Left cardiac atrium (tissue), 4 donors: ENCODE measurements around the gene KRT26. TPM values are rescaled to one million over a fixed set of nuclear protein-coding genes. Genes with fewer than 3 reads are reported as not detected.
"Not testable (repeated sequence)": the region's sequence is repeated elsewhere in the genome, so short reads cannot be mapped to it uniquely, and the experiment has no call there.

Experiments
- ATAC-seq, 2 donors: fragments of 200-7000 bp; cut with Tn5 transposase; one replicate each; pipeline ENCODE4 v1.9.1; 2020; ENCODE audit warnings: mild to moderate bottlenecking in 2 of 2, moderate library complexity in 2 of 2
- DNase-seq: peaks from one replicate; pipeline ENCODE4 v3.0.0-alpha.2; 2020
- intact Hi-C, 2 donors: fragments of 100-400 bp; cut with DNase I; formaldehyde crosslinking; loops; one replicate each; pipeline versions ENCODE4 v1.14.1 to v1.15.1; 2022 to 2023
- total RNA-seq, 2 donors: library from RNA; stranded (reverse); fragmentation: NEBNext Ultra II Directional; extraction: Animal tissue kit (Norgen Biotek cat#: 25700); gene quantifications; one replicate each; pipeline ENCODE4 v1.2.1, GENCODE V29; 2021
- donor health status: DM: no; HTN: yes; CAD: no.
- donor health status: DM: no; HTN: yes; CAD: no; lungs with severe emphysema.
- donor health status: DM: yes; HTN: yes; CAD: no.
- donor health status: Dilated cardiomyopathy.

Gene KRT26
- total RNA-seq, 2 donors from 2014 or later = not detected

DNA sequence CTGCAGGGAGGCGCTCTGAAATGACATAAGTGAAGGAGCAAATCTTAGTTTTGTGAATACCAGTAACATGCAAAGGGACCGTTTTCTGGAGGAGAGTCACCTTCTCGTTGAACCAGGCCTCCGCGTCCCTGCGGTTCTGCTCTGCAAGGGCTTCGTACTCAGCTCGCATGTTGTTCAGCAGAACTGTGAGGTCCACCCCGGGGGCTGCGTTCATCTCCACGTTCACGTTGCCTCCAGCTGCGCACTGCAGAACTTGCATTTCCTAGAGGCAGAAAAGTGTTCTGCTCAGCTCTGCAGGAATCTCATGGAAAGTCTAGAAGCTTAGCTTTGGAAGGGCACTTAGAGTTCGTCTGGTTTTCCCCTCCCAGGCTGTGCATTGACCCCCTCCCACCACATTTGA lies 20.9 kb downstream of the KRT26 start:
- ATAC-seq (no peak), DNase-seq (no peak)
- intact Hi-C loops = no loop called here

DNA sequence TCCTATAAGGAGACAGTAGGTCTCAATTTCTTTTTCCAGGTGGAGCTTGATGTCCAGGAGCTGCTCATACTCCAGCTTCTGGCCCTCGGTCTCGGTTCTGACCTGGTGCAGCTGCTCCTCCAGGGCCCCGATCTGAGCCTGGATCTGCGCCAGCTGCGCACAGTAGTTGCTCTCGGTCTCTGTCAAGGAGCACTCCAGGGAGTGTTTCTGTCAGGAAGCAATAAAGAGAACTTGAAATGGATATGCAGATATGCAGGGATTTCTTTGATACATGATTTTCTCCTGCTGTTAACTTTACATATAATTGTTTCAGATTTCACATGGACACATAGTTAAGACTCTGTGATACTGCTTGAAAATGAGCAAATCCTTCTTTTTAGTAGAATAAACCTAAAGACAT lies 21.6 kb downstream of the KRT26 start:
- no peak for ATAC-seq
- intact Hi-C loops = no loop called here
- DNase-seq = no peak

GRCh38 chr17:40748666-40749065 lies 23.3 kb downstream of the KRT26 start:
- DNase-seq, ATAC-seq, intact Hi-C loops: not testable (repeated sequence)

DNA sequence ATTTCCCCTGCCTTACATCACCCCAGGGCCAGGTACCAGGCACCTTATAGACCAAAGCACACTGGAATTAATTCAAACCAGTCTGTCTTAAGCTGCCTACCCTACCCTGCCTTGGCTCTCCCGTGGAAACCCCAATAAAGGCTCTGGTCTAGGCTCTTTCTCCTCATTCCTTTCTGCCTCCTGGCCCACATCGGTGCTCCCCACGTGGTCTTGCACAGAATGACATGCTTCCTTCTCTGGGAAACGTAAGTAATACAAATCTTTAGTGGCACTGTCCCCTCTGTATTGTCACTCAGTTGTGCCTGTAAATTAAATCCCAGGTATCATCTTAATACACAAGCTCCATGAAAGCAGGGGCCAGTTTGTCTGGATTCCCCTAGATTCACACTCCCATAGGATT lies 33.4 kb downstream of the KRT26 start:
- DNase-seq (no peak), ATAC-seq (no peak)
- intact Hi-C loops = no loop called here

DNA sequence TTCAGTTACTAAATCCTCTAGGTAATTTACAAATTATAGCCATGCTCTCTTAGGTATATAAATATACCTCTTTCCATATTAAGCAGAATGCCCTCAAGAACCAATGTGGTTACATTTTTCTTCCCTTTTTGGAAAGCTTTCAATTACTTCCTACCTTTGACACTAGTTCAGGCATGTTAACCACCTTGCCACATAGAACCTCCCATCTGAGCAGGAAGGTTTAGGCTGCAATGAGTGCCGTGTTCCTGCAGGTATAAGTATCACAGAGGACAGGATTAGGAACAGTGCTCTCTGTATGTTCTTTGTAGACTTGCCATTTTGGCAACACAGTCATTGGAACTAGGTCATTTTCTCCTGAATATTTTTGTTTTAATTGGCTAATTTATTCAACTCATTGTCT lies 37.0 kb downstream of the KRT26 start:
- DNase-seq = no peak
- intact Hi-C loops = no loop called here
- ATAC-seq = no peak

- DNase-seq (no peak), ATAC-seq (no peak)
- intact Hi-C loops = no loop called here
Observed at GRCh38 chr17:40734018-40734417, 38.0 kb downstream of the KRT26 start.

GRCh38 chr17:40730970-40731369 lies 41.0 kb downstream of the KRT26 start:
- ATAC-seq (no peak), DNase-seq (no peak)
- intact Hi-C loops = no loop called here

- intact Hi-C loops = no loop called here
- ATAC-seq (no peak), DNase-seq (no peak)
Observed at GRCh38 chr17:40727447-40728231, 44.4 kb downstream of the KRT26 start.

DNA sequence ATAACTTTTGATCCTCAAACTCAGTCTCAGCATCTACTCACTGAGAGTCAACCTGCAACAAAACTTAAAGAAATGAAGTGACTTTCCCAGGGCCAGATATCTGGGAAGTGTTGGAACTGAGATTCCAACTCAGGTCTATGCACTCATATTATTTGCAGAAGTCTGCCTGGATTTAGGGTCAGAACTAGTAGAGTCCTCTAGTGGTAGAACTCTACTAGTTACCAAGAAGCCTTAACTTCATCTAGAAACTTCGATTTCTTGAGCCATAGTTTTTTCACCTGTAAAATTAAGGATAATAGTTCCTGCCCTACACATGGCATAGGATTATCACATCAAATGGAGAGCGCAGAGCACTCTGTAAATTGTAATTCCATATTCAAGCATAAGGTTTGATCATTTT lies 45.1 kb downstream of the KRT26 start:
- ATAC-seq (no peak), DNase-seq (no peak)
- intact Hi-C loops = no loop called here

DNA sequence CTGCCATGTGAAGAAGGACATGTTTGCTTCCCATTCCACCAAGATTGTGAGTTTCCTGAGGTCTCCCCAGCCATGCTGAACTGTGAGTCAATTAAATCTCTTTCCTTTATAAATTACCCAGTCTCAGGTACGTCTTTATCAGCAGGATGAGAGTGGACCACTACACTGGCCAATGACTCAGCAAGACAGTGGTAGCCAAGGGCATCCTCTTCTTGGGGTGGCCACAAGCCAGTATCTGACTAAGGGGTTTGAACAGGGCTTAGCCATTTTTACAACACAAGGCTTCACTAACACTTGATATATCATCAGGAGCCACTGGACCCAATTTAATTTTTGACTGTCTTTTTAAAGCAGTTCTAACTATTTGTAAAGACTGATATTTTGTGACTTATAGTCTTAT lies 47.3 kb downstream of the KRT26 start:
- intact Hi-C loops = no loop called here
- ATAC-seq = no peak
- DNase-seq = no peak

GRCh38 chr17:40722241-40722640 lies 49.8 kb downstream of the KRT26 start:
- intact Hi-C loops = no loop called here
- ATAC-seq (no peak), DNase-seq (no peak)

DNA sequence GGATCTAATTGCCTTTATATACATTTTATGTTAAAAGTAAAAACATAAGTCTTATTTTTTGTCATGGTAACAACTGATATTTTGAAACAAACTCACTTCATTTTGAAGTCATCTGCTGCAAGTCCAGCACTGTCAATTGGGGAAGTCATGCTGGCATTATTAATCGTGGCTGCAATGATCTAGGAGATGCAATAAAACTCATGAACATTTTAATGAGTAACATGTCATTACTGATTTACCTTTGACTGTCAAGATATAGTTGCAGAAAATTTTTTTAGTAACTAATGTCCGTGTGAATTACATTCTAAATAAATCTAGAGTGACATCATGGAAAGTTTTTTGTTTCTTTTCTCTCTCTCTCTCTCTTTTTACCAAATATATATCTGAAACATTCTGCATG lies 51.1 kb downstream of the KRT26 start:
- ATAC-seq (no peak), DNase-seq (no peak)
- intact Hi-C loops = no loop called here

DNA sequence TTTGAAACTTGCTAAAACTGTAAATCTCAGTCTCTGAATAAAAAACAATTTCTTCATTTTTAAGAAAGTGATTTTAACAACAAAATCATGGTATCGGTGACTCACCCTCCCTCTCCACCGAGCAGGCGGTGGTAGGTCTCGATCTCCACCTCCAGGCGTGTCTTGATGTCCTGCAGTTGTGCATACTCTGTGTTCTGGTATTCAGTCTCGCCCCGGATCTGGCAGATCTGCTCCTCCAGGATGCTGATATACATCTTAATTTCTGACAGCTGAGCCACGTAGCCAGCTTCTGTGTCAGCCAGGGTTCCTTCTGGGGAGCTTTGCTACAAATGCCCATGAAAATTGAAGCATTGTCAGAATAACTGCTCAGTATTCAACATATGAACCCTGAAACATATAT lies 53.1 kb downstream of the KRT26 start:
- intact Hi-C loops = no loop called here
- DNase-seq = no peak
- ATAC-seq = no peak

DNA sequence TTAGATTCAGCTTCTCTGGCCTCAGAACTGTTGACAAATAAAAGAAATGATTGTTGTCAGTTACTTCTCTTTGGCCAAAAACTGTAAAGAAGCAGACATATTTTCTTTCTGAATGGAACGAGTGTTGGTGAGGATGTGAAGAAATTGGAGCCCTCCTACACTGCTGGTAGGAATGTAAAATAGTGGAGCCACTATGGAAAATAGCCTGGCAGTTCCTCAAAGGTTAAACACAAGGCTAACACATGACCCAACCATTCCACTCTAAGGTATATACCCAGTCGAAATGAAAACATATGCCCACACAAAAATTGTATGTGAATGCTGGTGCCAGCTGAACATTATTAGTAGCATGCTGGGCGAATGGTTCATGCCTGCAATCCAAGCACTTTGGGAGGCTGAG lies 54.2 kb downstream of the KRT26 start:
- intact Hi-C loops = no loop called here

More for the DNA sequence above, 54.2 kb downstream of the KRT26 start:
- ATAC-seq = no peak
- DNase-seq = no peak

Other genes with a start within 250 kb of the KRT26 start
- under 1 TPM; 0.29 to 0.53 TPM for gene CCR7, start 206.7 kb downstream of the KRT26 start, total RNA-seq
- gene SMARCE1, start 124.4 kb downstream of the KRT26 start, total RNA-seq = 10 to 100 TPM; 62.2 to 68.9 TPM
- 1 to 10 TPM in 1 of 2 donors, not detected in 1; 1.3 TPM for gene KRT222, start 107.0 kb downstream of the KRT26 start, total RNA-seq
- not detected for gene KRT24, start 68.4 kb downstream of the KRT26 start, total RNA-seq
- not detected for gene KRT25, start 16.9 kb downstream of the KRT26 start, total RNA-seq
- gene KRT27, start 10.3 kb upstream of the KRT26 start, total RNA-seq = not detected
- gene KRT28, start 27.8 kb upstream of the KRT26 start, total RNA-seq = not detected
- gene KRT10, start 50.4 kb upstream of the KRT26 start, total RNA-seq = 10 to 100 TPM; 57.0 to 68.8 TPM
- gene KRT12, start 95.0 kb upstream of the KRT26 start, total RNA-seq = not detected
- not detected for gene KRT20, start 113.0 kb upstream of the KRT26 start, total RNA-seq
- under 1 TPM in 1 of 2 donors, not detected in 1; 0.29 TPM for gene KRT23, start 165.4 kb upstream of the KRT26 start, total RNA-seq
- not detected for gene KRT39, start 194.7 kb upstream of the KRT26 start, total RNA-seq
- not detected for gene KRT40, start 212.1 kb upstream of the KRT26 start, total RNA-seq
- gene KRTAP3-3, start 222.0 kb upstream of the KRT26 start, total RNA-seq = not detected
- gene KRTAP3-2, start 227.7 kb upstream of the KRT26 start, total RNA-seq = not detected
- not detected for gene KRTAP3-1, start 236.9 kb upstream of the KRT26 start, total RNA-seq